Measurements from ENCODE around the gene CAMK2G.

Gene CAMK2G

GRCh38 chr10:73841061-73841421 is 33.3 kb downstream of the CAMK2G start:
- ATAC-seq (ENCODE audit: insufficient read depth, low read depth): no peak; the same call in 2 of the 3 replicates
- Histone ChIP-seq H3K4me1 (ENCODE audit: insufficient read depth, low read length) (no peaks in the 10 kb centered on the region), H3K9ac (ENCODE audit: low read depth, low read length) (no peak overlapping the region), H4K20me1 (ENCODE audit: insufficient read depth, low read length) (no peaks in the 10 kb centered on the region), H2AFZ (ENCODE audit: low read depth, low read length) (no peak overlapping the region), H3K4me2 (ENCODE audit: insufficient read depth, low read length) (no peak overlapping the region), H3K79me2 (ENCODE audit: insufficient read depth, low read length) (no peaks in the 10 kb centered on the region), H3K36me3 (ENCODE audit: insufficient read depth, low read length) (peaks cover 78% of the 10 kb centered on the region), H3K9me3 (ENCODE audit: insufficient read depth, low read length, severe bottlenecking) (no peaks in the 10 kb centered on the region), H3K27me3 (ENCODE audit: insufficient read depth, low read length, poor library complexity) (no peaks in the 10 kb centered on the region), H3K4me3 (ENCODE audit: low read depth in 1 of 2, low read length in 2 of 2) (no peak overlapping the region), H3K27ac (ENCODE audit: low read length) (no peak overlapping the region)
- no peak for TF ChIP-seq CTCF (IDR thresholded peaks at IDR 0.05; ENCODE audit: borderline replicate concordance, extremely low read depth, low read length, poor library complexity, severe bottlenecking)
- DNase-seq: no peak

- Histone ChIP-seq H3K27me3 (ENCODE audit: insufficient read depth, low read length, poor library complexity) (no peaks in the 10 kb centered on the region), H4K20me1 (ENCODE audit: insufficient read depth, low read length) (no peaks in the 10 kb centered on the region), H3K9ac (ENCODE audit: low read depth, low read length) (no peak overlapping the region), H3K36me3 (ENCODE audit: insufficient read depth, low read length) (peaks cover 76% of the 10 kb centered on the region), H2AFZ (ENCODE audit: low read depth, low read length) (no peak overlapping the region), H3K79me2 (ENCODE audit: insufficient read depth, low read length) (no peaks in the 10 kb centered on the region), H3K27ac (ENCODE audit: low read length) (no peak overlapping the region), H3K9me3 (ENCODE audit: insufficient read depth, low read length, severe bottlenecking) (no peaks in the 10 kb centered on the region), H3K4me2 (ENCODE audit: insufficient read depth, low read length) (no peak overlapping the region), H3K4me1 (ENCODE audit: insufficient read depth, low read length) (no peaks in the 10 kb centered on the region), H3K4me3 (ENCODE audit: low read depth in 1 of 2, low read length in 2 of 2) (no peak overlapping the region)
- ATAC-seq (ENCODE audit: insufficient read depth, low read depth) (no peak), DNase-seq (no peak)
- TF ChIP-seq EZH2 (IDR thresholded peaks at IDR 0.05; ENCODE audit: borderline replicate concordance, low read depth, low read length, severe bottlenecking) (no peak), CTCF (IDR thresholded peaks at IDR 0.05; ENCODE audit: borderline replicate concordance, extremely low read depth, low read length, poor library complexity, severe bottlenecking) (no peak)
These were observed 33.8 kb downstream of the CAMK2G start for GRCh38 chr10:73840403-73841060.

GRCh38 chr10:73840056-73840402 is 34.3 kb downstream of the CAMK2G start:
- no peaks in the 10 kb centered on the region for H3K27me3 ChIP-seq (ENCODE audit: insufficient read depth, low read length, poor library complexity)
- DNase-seq: no peak
- H2AFZ ChIP-seq (ENCODE audit: low read depth, low read length): no peak overlapping the region
- H3K4me2 ChIP-seq (ENCODE audit: insufficient read depth, low read length): no peak overlapping the region
- no peaks in the 10 kb centered on the region for H4K20me1 ChIP-seq (ENCODE audit: insufficient read depth, low read length)
- H3K4me1 ChIP-seq (ENCODE audit: insufficient read depth, low read length): no peaks in the 10 kb centered on the region
- H3K9me3 ChIP-seq (ENCODE audit: insufficient read depth, low read length, severe bottlenecking): no peaks in the 10 kb centered on the region
- peaks cover 75% of the 10 kb centered on the region for H3K36me3 ChIP-seq (ENCODE audit: insufficient read depth, low read length)
- no peak overlapping the region for H3K4me3 ChIP-seq (ENCODE audit: low read depth in 1 of 2, low read length in 2 of 2)
- no peak overlapping the region for H3K9ac ChIP-seq (ENCODE audit: low read depth, low read length)
- H3K27ac ChIP-seq (ENCODE audit: low read length): no peak overlapping the region
- ATAC-seq (ENCODE audit: insufficient read depth, low read depth): no peak
- no peak for TF ChIP-seq CTCF (IDR thresholded peaks at IDR 0.05; ENCODE audit: borderline replicate concordance, extremely low read depth, low read length, poor library complexity, severe bottlenecking)
- no peak for TF ChIP-seq EZH2 (IDR thresholded peaks at IDR 0.05; ENCODE audit: borderline replicate concordance, low read depth, low read length, severe bottlenecking)
- H3K79me2 ChIP-seq (ENCODE audit: insufficient read depth, low read length): no peaks in the 10 kb centered on the region
